GM21576 (cell line): Measurements from ENCODE around the gene NUMB.
"Not testable (repeated sequence)": the region's sequence is repeated elsewhere in the genome, so short reads cannot be mapped to it uniquely, and the experiment has no call there.

Source experiments
- ATAC-seq: cut with Tn5 transposase; IDR thresholded peaks from one replicate; pipeline ENCODE4 v1.9.1; 2021; ENCODE audit warnings: mild to moderate bottlenecking, moderate library complexity; ENCODE audit not compliant: unreplicated experiment

The NUMB gene

DNA sequence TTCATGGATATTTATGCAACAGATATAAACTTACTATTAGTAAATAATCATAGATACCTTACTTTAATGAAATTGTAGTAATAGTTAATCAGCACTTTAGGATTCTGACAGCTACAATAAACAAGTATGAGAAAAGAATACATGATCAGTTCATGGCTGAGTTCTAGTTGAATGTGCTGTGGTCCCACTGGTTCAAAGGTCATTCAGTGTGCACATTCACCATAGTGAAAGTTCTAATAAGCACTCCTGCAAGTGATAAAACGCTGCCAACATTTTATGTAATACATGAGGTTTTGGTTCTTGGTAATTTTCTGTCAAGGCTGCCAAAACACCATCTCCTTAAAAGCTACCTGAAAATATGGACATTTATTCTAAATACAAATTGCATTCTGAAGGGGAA is 92.6 kb downstream of the NUMB start:
- no peak for ATAC-seq

DNA sequence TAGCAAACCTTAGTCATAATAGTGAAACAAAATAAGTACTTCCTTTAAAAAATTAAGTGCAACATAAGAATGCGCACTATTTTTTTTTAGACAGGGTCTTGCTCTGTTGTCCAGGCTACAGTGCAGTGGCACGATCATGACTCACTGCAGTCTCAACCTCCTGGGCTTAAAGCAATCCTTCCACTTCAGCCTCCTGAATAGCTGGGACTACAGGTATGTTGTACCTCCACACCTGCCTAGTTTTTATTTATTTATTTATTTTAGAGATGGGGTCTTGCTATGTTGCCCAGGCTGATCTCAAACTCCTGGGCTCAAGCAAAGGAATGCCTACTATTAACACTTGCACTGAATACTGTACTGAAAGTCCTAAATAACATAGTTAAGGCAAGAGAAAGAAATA is 93.8 kb downstream of the NUMB start:
- no peak for ATAC-seq

DNA sequence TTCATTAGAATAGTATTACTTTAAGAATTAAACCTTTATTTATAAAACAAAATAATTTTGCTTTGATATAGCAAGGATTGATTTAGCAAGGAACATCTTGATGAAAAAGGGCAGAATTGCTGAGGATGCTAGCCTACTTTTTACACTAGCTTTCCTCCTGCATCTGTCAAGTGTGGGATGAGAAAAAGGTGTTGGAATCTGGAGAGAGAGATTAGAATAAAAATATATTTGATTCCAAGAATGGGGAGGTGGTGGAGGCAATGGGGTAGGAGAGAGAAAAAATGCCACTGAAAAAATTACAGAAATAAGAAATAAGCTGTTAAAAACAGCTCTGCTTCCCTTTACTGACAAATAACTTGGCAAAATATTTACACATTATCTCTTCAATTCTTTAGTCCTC is 98.9 kb downstream of the NUMB start:
- no peak for ATAC-seq

- no peak for ATAC-seq
These were observed 100.2 kb downstream of the NUMB start for GRCh38 chr14:73358187-73358586.

- not testable (repeated sequence) for ATAC-seq
These were observed 109.3 kb downstream of the NUMB start for GRCh38 chr14:73349091-73349490.

DNA sequence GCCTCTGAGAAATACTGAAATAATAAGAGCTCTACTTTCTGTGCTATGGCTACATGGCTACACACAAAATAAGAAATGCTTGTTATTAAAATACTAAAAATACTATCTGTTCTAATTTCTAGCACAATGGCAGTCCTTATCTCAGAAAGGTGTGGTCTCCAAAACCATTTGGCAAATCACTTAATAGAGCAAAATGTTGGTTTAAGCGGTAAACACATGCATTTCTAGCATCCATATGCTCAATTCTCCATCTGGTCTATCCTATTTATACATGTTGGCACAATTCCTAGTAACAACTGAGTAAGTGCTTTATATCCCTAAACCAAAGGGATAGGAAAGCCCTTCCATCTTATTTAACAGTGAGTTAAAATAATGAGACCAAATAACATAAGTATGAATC is 114.0 kb downstream of the NUMB start:
- no peak for ATAC-seq

DNA sequence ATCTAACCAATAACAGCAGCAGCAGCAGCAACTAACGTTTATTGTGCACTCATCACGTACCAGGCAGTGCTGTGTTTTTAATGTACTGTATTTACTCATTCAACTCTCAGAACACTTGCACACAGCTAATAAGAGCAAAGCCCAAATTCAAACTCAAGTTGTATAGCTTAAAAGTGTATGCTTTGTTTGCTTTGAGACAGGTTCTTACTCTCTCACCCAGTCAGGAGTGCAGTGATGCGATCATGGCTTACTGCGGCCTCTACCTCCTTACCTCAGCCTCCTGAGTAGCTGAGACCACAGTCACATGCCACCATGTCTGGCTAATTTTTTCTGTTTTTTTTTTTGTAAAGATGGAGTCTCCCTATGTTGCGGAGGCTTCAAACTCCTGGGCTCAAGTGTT is 115.7 kb downstream of the NUMB start:
- ATAC-seq, result no peak

- no peak for ATAC-seq
These were observed 118.3 kb downstream of the NUMB start for GRCh38 chr14:73339846-73340595.

DNA sequence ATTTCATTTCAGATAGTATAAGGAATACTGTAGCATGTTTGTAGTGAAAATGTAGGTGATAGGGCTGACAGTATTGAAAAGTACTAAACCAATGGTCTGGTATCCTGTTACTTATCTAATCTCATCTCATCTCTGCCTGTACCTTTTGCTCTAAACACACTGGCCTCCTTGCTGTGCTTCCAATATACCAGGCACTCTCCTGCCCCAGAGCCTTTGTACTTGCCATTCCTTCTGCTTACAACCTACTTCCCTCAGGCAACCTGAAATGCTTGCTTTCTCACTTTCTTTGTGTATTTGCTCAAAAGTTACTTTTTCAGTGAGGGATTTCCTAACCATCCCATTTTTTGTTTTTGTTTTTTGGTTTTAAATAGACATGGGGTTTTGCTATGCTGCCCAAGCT is 119.1 kb downstream of the NUMB start:
- no peak for ATAC-seq

GRCh38 chr14:73338551-73338950 is 119.8 kb downstream of the NUMB start:
- no peak for ATAC-seq

- no peak for ATAC-seq
These were observed 125.3 kb downstream of the NUMB start for GRCh38 chr14:73333031-73333430.

DNA sequence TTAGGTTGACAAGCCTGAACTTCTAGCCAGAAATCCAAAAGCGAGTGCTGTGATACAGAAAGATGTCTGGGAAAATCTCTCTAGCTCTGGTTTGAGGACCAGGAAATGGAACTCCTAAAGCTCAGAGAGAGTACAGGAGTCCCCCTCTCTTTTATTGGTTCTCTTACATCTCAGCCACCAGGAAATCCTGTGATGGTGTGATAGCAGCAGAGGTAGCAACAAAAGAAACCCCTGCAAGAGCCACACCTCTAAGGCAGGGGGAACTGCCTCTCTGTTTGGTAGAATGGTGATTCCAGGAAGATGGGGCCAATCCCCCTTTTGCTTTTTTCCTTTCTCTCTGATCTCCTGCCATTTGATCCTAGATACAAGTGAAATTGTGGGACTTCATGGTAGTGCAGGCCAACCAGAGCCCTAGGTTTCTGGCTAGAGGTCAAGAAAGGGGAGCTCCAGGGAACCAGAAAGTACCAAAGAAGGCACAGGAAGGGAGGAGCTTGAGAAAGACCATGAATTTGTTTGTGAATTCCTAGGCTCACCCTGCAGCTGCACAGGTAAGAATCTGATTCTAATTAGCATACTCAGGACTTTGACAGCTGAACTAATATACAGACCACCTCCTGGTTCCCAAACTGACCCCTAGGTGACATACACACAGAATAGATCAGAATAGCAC is 132.6 kb downstream of the NUMB start:
- ATAC-seq, result no peak

DNA sequence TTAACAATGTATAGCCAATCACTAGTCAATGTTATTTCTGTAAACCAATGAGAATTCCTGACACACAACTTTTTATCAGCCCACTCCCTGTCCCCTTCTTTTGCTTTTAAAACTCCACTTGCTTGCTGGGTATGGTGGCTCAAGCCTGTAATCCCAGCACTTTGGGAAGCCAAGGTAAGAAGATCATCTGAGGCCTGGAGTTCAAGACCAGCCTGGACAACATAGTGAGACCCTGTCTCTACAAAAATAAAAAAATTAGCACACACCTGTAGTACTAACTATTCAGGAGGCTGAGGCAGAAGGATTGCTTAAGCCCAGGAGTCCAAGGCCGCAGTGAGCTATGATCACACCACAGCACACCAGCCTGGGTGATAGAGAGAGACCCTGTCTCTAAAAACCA is 133.3 kb downstream of the NUMB start:
- no peak for ATAC-seq

GRCh38 chr14:73324533-73324932 is 133.8 kb downstream of the NUMB start:
- ATAC-seq, result no peak

GRCh38 chr14:73323896-73324399 is 134.4 kb downstream of the NUMB start:
- no peak for ATAC-seq

- ATAC-seq, result no peak
These were observed 145.2 kb downstream of the NUMB start for GRCh38 chr14:73313151-73313550.

DNA sequence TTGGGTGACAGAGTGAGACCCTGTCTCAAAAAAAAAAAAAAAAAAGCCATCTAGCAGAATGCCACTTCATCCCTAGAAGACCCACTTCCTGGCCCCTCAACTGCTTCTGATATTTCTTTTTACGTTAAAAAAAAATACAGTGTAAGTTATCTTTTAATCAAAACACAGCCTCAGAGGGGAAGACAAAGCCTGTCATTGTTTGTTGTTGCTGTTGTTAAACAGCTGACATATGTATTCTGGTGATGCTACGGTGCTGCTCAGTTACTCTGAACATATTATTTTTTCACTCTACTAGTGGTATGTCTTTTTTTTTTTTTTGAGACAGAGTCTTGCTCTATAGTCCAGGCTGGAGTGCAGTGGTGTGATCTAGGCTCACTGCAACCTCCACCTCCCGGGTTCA is 145.7 kb downstream of the NUMB start:
- no peak for ATAC-seq

GRCh38 chr14:73311708-73312030 is 146.7 kb downstream of the NUMB start:
- ATAC-seq, result no peak

GRCh38 chr14:73309207-73309606 is 149.1 kb downstream of the NUMB start:
- ATAC-seq, result not testable (repeated sequence)

DNA sequence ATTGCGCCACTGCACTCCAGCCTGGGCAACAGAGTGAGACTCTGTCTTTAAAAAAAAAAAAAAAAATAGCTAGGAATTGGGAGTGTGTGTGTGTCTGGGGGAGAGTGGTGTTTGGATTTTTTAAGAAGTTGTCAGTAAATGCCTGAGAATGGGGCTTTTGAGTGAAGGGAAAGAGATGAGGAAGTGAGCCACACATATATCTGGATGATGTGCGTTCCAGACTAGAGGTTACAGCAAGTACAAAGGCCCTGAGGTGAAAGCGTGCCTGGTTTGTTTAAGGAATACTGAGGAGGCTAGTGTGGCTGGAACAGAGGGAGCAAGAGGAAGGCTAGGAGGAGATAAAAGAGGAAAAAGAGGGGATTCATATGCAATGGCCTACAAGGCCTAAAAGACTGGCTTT is 151.1 kb downstream of the NUMB start:
- no peak for ATAC-seq

DNA sequence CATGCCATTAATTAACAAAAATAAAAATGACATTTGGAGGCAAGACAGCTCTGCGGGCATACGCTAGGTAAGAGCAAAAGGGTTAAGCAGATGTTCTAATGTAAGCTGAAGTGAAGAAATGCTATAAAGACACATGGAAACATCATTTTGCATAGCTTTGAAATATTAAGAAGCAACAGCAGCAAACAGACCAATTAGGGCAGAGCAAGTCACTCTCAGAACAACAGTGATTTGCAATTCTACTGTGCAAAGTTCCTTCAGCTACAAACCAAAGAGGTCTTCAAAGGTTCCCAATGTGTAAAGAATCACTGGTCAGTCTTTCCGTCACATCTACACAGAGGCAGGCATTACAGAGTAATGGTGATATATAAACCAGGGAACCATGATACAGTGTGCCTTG is 152.8 kb downstream of the NUMB start:
- ATAC-seq, result no peak

DNA sequence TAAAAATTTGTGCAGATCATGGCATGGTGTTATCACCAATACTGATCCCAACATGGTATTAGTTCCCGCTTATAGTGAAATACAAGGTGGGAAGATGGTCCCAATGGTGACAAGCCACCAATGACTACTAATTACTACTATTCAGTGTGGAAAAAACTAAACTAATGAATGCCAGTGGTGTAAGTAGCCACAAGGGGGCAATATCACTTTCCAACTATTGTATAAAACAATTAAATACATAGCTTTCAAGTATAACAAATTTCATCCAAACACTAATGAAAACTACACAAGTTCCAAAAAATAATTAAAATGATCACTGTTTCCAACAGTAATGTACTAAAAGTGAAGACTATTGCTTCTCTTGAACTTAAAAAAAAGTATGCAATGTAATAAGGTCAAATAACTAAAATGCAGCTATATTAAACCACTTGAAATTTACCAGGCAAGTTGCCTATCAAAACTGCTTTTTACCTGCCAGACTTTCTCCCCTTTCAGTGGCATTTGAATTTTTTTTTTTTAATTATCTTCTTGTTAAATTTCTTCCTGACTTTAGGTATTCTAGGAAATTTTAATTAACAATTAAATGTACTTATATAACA is 163.0 kb downstream of the NUMB start:
- ATAC-seq, result no peak
